BE2C (cell line): ENCODE data around the gene RAB2B.

Experiments
- DNase-seq: peaks from one replicate; pipeline ENCODE4 v3.0.0-alpha.2; 2020
- H3K27me3 ChIP-seq: fragments of 250-450 bp; sonication (Bioruptor Pico); 2 replicates; pipeline ENCODE4 v1.5.1; 2020; ENCODE audit warnings: mild to moderate bottlenecking
- H3K36me3 ChIP-seq: fragments of 250-450 bp; sonication (Bioruptor Pico); 2 replicates; pipeline ENCODE4 v1.5.1; 2020; ENCODE audit warnings: mild to moderate bottlenecking
- H3K4me1 ChIP-seq: fragments of 250-450 bp; sonication (Bioruptor Pico); 2 replicates; pipeline ENCODE4 v1.5.1; 2020
- H3K4me3 ChIP-seq: 2 replicates; pipeline ENCODE4 v1.5.1; 2011; ENCODE audit warnings: low read depth, low read length
- H3K9me3 ChIP-seq: fragments of 250-450 bp; sonication (Bioruptor Pico); 2 replicates; pipeline ENCODE4 v1.5.1; 2020
- CTCF ChIP-seq: IDR thresholded peaks from 2 replicates; pipeline ENCODE4 v1.5.1; 2012; ENCODE audit warnings: mild to moderate bottlenecking, low read depth, low read length

RAB2B gene

GRCh38 chr14:21509432-21510143 is 32.8 kb upstream of the RAB2B start:
- peak overlapping the region; percentile 98 for H3K4me3 ChIP-seq
- H3K4me1 ChIP-seq: no peaks in the 10 kb centered on the region

GRCh38 chr14:21506557-21506956 is 29.8 kb upstream of the RAB2B start:
- H3K4me3 ChIP-seq: no peak overlapping the region
- DNase-seq: no peak
- no peak for TF ChIP-seq CTCF
- no peaks in the 10 kb centered on the region for H3K27me3 ChIP-seq
- peaks cover 48% of the 10 kb centered on the region for H3K36me3 ChIP-seq
- no peaks in the 10 kb centered on the region for H3K9me3 ChIP-seq
- no peaks in the 10 kb centered on the region; the same call in 1 of the 2 replicates for H3K4me1 ChIP-seq

More at GRCh38 chr14:21509432-21510143, 32.8 kb upstream of the RAB2B start:
- H3K36me3 ChIP-seq: peaks cover 26% of the 10 kb centered on the region
- H3K27me3 ChIP-seq: no peaks in the 10 kb centered on the region
- no peak for TF ChIP-seq CTCF
- H3K9me3 ChIP-seq: no peaks in the 10 kb centered on the region
- DNase-seq: no peak

GRCh38 chr14:21505012-21505553 is 28.3 kb upstream of the RAB2B start:
- DNase-seq: no peak
- H3K36me3 ChIP-seq: peaks cover 62% of the 10 kb centered on the region
- no peak overlapping the region for H3K4me3 ChIP-seq
- H3K4me1 ChIP-seq: no peaks in the 10 kb centered on the region; the same call in 1 of the 2 replicates
- TF ChIP-seq CTCF: no peak
- H3K9me3 ChIP-seq: no peaks in the 10 kb centered on the region
- no peaks in the 10 kb centered on the region for H3K27me3 ChIP-seq

GRCh38 chr14:21503376-21503775 is 26.6 kb upstream of the RAB2B start:
- no peaks in the 10 kb centered on the region; the same call in 1 of the 2 replicates for H3K4me1 ChIP-seq
- TF ChIP-seq CTCF: no peak
- no peaks in the 10 kb centered on the region for H3K9me3 ChIP-seq
- peaks cover 72% of the 10 kb centered on the region for H3K36me3 ChIP-seq
- H3K4me3 ChIP-seq: no peak overlapping the region
- no peak for DNase-seq
- no peaks in the 10 kb centered on the region for H3K27me3 ChIP-seq

GRCh38 chr14:21501568-21501967 is 24.8 kb upstream of the RAB2B start:
- no peak for DNase-seq
- peaks cover 72% of the 10 kb centered on the region for H3K36me3 ChIP-seq

More at GRCh38 chr14:21501568-21501967, 24.8 kb upstream of the RAB2B start:
- no peak for TF ChIP-seq CTCF
- Histone ChIP-seq H3K9me3 (no peaks in the 10 kb centered on the region), H3K4me1 (no peaks in the 10 kb centered on the region; the same call in 1 of the 2 replicates), H3K27me3 (no peaks in the 10 kb centered on the region), H3K4me3 (no peak overlapping the region)
